HepG2 (cell line): ENCODE results near the gene ACSS2. TPM values are rescaled to one million over a fixed set of nuclear protein-coding genes. Genes with fewer than 3 reads are reported as not detected.

Experiments used
- GRHL1 ChIP-seq: sonication (generic); formaldehyde crosslinking; conservative IDR thresholded peaks from 2 replicates; pipeline ENCODE4 v1.8.0; 2022; ENCODE audit warnings: missing genetic modification reagents
- MTERF4 ChIP-seq: sonication (generic); formaldehyde crosslinking; IDR thresholded peaks from 2 replicates; pipeline ENCODE4 v1.8.0; 2023; ENCODE audit warnings: mild to moderate bottlenecking, missing genetic modification reagents
- MTF1 ChIP-seq: sonication (generic); formaldehyde crosslinking; IDR thresholded peaks from 2 replicates; pipeline ENCODE4 v1.5.0; 2020; ENCODE audit warnings: missing genetic modification reagents
- NFATC3 ChIP-seq: sonication (generic); formaldehyde crosslinking; IDR thresholded peaks from 2 replicates; pipeline ENCODE4 v1.5.1; 2020; ENCODE audit warnings: mild to moderate bottlenecking, missing genetic modification reagents
- NRL ChIP-seq: sonication (generic); formaldehyde crosslinking; IDR thresholded peaks from 2 replicates; pipeline ENCODE4 v1.5.0; 2020; ENCODE audit warnings: missing genetic modification reagents, mild to moderate bottlenecking, moderate library complexity, borderline replicate concordance
- PHF21A ChIP-seq: sonication (generic); formaldehyde crosslinking; IDR thresholded peaks from 2 replicates; pipeline ENCODE4 v1.5.0; 2020; ENCODE audit warnings: mild to moderate bottlenecking, missing genetic modification reagents
- PPARG ChIP-seq: conservative IDR thresholded peaks from 2 replicates; pipeline ENCODE4 v1.6.1; 2016; ENCODE audit warnings: missing biosample characterization, missing genetic modification reagents
- STAT5B ChIP-seq: sonication (generic); formaldehyde crosslinking; IDR thresholded peaks from 2 replicates; pipeline ENCODE4 v1.4.0; 2020; ENCODE audit warnings: missing genetic modification reagents
- TFDP1 ChIP-seq: IDR thresholded peaks from 2 replicates; pipeline ENCODE4 v1.6.1; 2016; ENCODE audit warnings: missing compliant biosample characterization, missing genetic modification reagents, borderline replicate concordance
- USF2 ChIP-seq, 2 experiments: sonication (generic) in 1 of 2; formaldehyde crosslinking in 1 of 2; IDR thresholded peaks; 2 replicates each; pipeline versions ENCODE4 v1.5.1 to v1.6.1; 2011 to 2020; ENCODE audit warnings: borderline replicate concordance in 1 of 2, low read depth in 1 of 2, low read length in 1 of 2, mild to moderate bottlenecking in 1 of 2, missing genetic modification reagents in 1 of 2, moderate library complexity in 1 of 2
- ZBTB39 ChIP-seq: sonication (generic); formaldehyde crosslinking; IDR thresholded peaks from 2 replicates; pipeline ENCODE4 v1.5.0; 2020; ENCODE audit warnings: missing genetic modification reagents
- ZNF121 ChIP-seq: sonication (generic); formaldehyde crosslinking; IDR thresholded peaks from 2 replicates; pipeline ENCODE4 v1.5.0; 2020; ENCODE audit warnings: mild to moderate bottlenecking, missing genetic modification reagents
- ZNF18 ChIP-seq: sonication (generic); formaldehyde crosslinking; IDR thresholded peaks from 2 replicates; pipeline ENCODE4 v1.8.0; 2022; ENCODE audit warnings: mild to moderate bottlenecking, missing genetic modification reagents; ENCODE audit not compliant: insufficient replicate concordance
- ZNF331 ChIP-seq: sonication (generic); formaldehyde crosslinking; IDR thresholded peaks from 2 replicates; pipeline ENCODE4 v1.4.0; 2020; ENCODE audit warnings: missing genetic modification reagents
- ZNF333 ChIP-seq: sonication (generic); formaldehyde crosslinking; IDR thresholded peaks from 2 replicates; pipeline ENCODE4 v1.4.0; 2020; ENCODE audit warnings: mild to moderate bottlenecking, missing genetic modification reagents, borderline replicate concordance
- ZNF530 ChIP-seq: sonication (generic); formaldehyde crosslinking; IDR thresholded peaks from 2 replicates; pipeline ENCODE4 v1.5.0; 2020; ENCODE audit warnings: low read depth, mild to moderate bottlenecking, missing genetic modification reagents
- ZNF562 ChIP-seq: sonication (generic); formaldehyde crosslinking; IDR thresholded peaks from 2 replicates; pipeline ENCODE4 v1.8.0; 2022; ENCODE audit warnings: missing genetic modification reagents, borderline replicate concordance
- ZNF572 ChIP-seq: sonication (generic); formaldehyde crosslinking; IDR thresholded peaks from 2 replicates; pipeline ENCODE4 v1.5.1; 2020; ENCODE audit warnings: mild to moderate bottlenecking, missing genetic modification reagents
- ZNF605 ChIP-seq: sonication (generic); formaldehyde crosslinking; IDR thresholded peaks from 2 replicates; pipeline ENCODE4 v1.8.0; 2022; ENCODE audit warnings: mild to moderate bottlenecking, missing genetic modification reagents
- polyA plus RNA-seq, 8 experiments: library from polyadenylated mRNA; depleted of rRNA in 3 of 8; stranded (reverse) in 7 of 8; unstranded in 1 of 8; fragments of >200 nt; fragmentation: Illumina TruSeq in 4 of 8; extraction: Trizol in 4 of 8; gene quantifications; 2 replicates each; pipeline versions ENCODE4 v1.2.1 to v1.2.3, GENCODE V29; 2011 to 2016; ENCODE audit warnings: low read depth in 4 of 8, missing spikeins in 1 of 8, mixed read lengths in 1 of 8; ENCODE audit not compliant: insufficient read depth in 1 of 8
- total RNA-seq, 5 experiments: library from RNA; depleted of rRNA; stranded (reverse); fragments of >200 nt; fragmentation: Illumina TruSeq; extraction: Trizol; gene quantifications; 2 replicates each; pipeline ENCODE4 v1.2.3, GENCODE V29; 2016; ENCODE audit warnings: low read depth in 1 of 5

ACSS2 gene
- total and polyA plus RNA-seq, 2 of the 13 experiments (the other 11 are each of a cell fraction or from before 2014, with no cell fraction given): 72.8 to 89.7 TPM

- TF ChIP-seq ZBTB39 (CRISPR knock-in tag): peak; percentile 94
- TF ChIP-seq ZNF530 (CRISPR knock-in tag): no peak
- TF ChIP-seq ZNF605 (CRISPR knock-in tag): peak; percentile 69
- TF ChIP-seq ZNF562 (CRISPR knock-in tag): no peak
- TF ChIP-seq ZNF121 (CRISPR knock-in tag): 0 out of 2 replicates have a peak, but pooled peaks have one; percentile 57
- no peak for TF ChIP-seq NFATC3 (CRISPR knock-in tag)
- TF ChIP-seq STAT5B (CRISPR knock-in tag): no peak; the same call in 1 of the 2 replicates
- peak; percentile 85; the same call in 1 of the 2 replicates for TF ChIP-seq MTERF4
- TF ChIP-seq ZNF331 (CRISPR knock-in tag): peak; percentile 94
- TF ChIP-seq PHF21A (CRISPR knock-in tag): peak; percentile 81; the same call in 1 of the 2 replicates
- peak; percentile 98 for TF ChIP-seq NRL (CRISPR knock-in tag)
- peak; percentile 94 for TF ChIP-seq TFDP1 (CRISPR knock-in tag)
- peak; percentile 49; the same call in 1 of the 2 replicates for TF ChIP-seq PPARG (CRISPR knock-in tag)
- TF ChIP-seq ZNF18 (CRISPR knock-in tag): peak; percentile 49
- TF ChIP-seq USF2 (IDR thresholded peaks at IDR 0.05; ENCODE audit: low read depth, low read length): no peak
- TF ChIP-seq USF2 (CRISPR knock-in tag; IDR thresholded peaks at IDR 0.05; ENCODE audit: borderline replicate concordance): peak; percentile 13; the same call in 1 of the 2 replicates
- TF ChIP-seq MTF1 (CRISPR knock-in tag): no peak
- no peak for TF ChIP-seq ZNF572 (CRISPR knock-in tag)
- TF ChIP-seq ZNF333 (CRISPR knock-in tag): peak; percentile 99
- TF ChIP-seq GRHL1 (CRISPR knock-in tag): no peak
Measured at GRCh38 chr20:34872622-34873224, 3.7 kb upstream of the ACSS2 start, which contains the start of gene GGT7 (continued).
